HG02763 (cell line): ENCODE results near the gene FBXO21.

Source experiments
- ATAC-seq: cut with Tn5 transposase; IDR thresholded peaks from one replicate; pipeline ENCODE4 v1.9.1; 2021; ENCODE audit warnings: mild to moderate bottlenecking, moderate library complexity; ENCODE audit not compliant: unreplicated experiment

The FBXO21 gene

DNA sequence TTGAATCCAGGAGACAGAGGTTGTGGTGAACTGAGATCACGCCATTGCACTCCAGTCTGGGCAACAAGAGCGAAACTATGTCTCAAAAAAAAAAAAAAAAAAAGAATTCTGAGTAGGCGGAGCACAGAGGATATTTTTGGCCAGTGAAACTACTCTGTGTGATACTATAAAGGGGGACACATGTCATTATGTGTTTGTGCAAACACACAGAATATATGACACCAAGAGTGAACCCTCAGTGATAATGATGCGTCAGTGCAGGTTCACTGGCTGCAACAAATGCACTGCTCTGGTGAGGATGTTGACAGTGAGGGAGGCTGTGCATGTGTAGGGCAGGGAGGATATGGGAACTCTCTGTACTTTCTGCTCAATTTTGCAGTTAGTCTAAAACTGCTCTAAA is 24.2 kb downstream of the FBXO21 start:
- ATAC-seq: no peak

DNA sequence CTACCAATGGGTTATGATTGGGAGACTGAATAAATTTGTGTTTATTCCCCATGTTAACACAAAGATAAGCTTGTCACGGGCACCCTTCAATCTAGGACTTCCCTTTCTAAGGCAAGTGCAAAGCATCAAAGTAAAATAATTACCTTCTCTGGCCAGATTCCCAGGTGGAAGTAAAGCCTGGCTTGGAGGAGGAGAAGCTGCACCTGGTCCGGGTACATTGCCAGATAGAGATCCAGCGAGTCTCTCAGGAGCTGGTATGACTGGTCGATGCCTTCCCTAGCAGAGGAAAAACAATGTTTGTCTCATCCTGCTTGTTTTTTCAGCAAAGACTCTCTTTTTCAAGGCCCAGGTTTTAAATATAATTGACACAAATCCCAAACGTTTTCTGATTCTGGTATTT is 24.9 kb downstream of the FBXO21 start:
- ATAC-seq: no peak

DNA sequence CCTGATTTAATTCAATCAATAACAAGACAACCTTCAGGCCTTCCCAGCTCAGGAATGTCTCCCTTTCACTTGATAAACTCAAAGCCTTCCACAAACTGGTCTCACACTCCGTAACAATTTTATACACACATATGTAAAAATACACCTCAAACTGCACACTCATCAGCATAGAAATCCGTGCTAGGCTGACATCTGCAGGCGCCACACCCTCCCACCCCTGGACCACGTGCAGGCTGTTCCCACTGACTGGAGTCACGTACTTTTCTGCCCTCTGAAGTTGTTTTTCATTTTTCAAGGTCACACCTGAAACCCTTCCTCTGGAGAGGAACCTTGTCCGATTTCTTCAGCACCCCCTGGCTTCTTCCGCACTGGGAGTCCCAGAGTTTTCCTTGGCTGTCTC is 27.6 kb downstream of the FBXO21 start:
- no peak for ATAC-seq

DNA sequence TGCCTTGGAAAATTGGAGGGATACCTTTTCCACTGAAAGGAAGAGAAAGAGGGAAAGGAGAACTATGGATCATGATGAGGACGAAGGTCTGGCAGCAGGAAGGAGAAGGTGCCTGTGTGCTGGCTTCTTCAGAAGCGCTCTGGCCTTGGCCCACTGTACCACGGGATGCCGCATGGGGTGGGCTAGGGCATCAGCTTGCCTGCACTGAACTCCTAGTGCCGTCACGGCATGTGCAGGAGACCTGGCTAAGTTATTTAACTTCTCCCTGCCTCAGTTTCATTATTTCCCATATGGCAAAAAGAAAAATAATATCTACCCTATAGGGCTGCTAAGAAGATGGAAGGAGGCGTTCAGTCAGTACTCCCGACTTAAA is 28.1 kb downstream of the FBXO21 start:
- ATAC-seq: no peak

- ATAC-seq: no peak
Observed at GRCh38 chr12:117161460-117162166, 28.7 kb downstream of the FBXO21 start.

GRCh38 chr12:117159674-117160073 is 30.6 kb downstream of the FBXO21 start:
- ATAC-seq: no peak

- ATAC-seq: no peak
Observed at GRCh38 chr12:117158911-117159553, 31.2 kb downstream of the FBXO21 start.

GRCh38 chr12:117158096-117158495 is 32.2 kb downstream of the FBXO21 start:
- ATAC-seq: no peak

DNA sequence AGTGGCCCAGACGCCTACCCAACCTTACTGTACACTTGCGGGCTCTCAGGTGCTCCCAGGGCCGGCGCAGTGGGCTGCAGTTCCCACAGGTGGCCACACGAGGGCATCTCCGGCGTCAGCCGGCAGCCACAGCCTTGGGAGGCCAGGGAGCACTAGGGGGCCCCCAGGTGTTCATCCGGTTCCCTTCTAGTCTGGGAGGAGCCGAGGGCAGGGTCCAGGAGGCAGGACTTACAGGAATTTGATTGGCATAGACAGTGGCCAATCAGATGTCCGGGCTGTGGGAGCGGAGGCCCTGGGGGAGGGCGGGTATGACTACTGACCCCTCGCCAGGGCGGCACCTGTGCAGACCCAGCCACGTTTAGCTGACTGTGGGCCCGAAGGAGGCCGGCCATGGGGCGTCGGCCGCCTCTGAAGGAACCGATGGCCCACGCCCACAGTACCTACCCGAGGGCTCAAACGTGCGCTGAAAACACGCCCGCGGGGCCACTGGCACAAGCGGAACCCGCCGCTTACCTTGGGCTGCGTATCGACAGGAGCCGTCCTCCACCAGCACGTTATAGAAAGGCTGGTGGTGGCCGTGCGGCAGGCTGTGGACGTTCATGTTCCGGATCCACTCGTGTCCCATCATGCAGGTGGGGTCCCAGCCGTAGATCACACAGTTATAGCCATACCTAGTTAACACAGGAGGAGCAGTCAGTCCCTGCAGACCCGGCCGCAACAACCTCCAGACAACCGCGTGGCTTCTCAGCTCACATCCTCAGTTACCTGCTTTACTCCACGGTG is 34.8 kb downstream of the FBXO21 start:
- ATAC-seq: no peak

GRCh38 chr12:117152793-117153775 is 37.2 kb downstream of the FBXO21 start:
- no peak for ATAC-seq

DNA sequence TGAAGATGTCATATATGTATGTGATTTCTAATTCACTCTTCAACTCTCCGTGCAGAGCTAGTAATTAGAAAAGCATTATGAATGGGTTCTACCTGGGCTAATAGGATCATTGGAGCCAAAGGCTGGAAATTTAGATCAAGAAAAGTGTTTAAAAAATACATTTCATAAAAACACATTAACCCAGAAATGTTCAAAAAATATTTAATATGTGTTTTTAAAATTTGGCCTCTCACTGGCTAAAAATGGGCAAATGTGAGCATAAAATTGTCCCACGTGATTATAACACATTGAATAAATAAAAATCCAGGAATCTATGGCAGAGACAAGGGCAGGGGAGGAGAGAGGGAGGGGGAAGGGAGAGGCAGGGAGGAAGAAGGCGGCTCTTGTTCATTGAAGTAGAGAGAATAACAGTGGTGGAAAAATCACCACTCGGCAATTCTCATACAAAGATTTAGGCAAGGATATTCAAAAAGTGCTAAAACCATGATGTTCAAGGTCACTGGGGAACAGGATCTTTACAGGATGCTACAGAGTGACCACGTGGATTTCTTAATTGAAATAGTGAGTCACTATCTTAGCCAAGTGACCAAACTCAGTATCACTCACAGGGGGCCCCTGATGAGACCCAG is 38.8 kb downstream of the FBXO21 start:
- no peak for ATAC-seq

DNA sequence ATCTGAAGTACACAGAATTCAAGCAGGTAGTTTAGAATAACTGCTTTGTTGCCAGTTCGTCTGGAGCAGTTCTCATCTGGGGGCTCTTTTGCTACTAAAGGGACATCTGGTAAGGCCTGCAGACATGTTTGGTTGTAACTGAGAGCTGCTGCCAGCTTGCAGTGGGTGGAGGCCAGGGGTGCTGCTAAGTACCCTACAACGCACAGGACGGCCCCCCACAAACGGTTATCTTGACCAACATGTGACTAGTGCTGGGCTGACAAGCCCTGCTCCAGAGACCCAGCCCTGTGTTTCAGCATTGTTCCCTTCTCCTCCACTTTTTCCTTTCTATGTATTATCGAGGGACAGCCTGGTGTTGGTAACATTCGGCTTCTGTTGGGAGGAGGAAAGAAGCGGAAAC is 40.8 kb downstream of the FBXO21 start:
- no peak for ATAC-seq

DNA sequence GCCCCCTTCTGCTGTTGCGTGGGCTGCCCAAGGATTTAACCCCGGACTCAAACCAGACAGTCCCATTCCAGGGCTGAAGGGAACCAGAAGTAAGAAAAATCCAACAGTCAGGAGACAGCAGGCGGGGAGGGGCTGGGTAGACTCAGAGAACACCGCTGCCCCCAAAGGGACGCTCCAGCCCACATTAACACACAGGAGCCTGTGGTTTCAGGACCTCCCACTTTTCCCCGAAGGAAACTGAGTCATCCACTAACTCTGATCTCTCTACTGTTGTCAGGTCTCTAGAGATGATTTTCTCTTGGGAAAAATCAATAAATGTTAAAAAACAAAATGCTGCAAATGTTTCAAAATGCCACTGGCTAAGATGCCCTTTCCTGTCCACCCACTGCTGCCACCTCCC is 41.6 kb downstream of the FBXO21 start:
- ATAC-seq: no peak

GRCh38 chr12:117147639-117148038 is 42.6 kb downstream of the FBXO21 start:
- ATAC-seq: no peak

GRCh38 chr12:117145597-117146154 is 44.6 kb downstream of the FBXO21 start:
- no peak for ATAC-seq

GRCh38 chr12:117144599-117144998 is 45.7 kb downstream of the FBXO21 start:
- no peak for ATAC-seq

DNA sequence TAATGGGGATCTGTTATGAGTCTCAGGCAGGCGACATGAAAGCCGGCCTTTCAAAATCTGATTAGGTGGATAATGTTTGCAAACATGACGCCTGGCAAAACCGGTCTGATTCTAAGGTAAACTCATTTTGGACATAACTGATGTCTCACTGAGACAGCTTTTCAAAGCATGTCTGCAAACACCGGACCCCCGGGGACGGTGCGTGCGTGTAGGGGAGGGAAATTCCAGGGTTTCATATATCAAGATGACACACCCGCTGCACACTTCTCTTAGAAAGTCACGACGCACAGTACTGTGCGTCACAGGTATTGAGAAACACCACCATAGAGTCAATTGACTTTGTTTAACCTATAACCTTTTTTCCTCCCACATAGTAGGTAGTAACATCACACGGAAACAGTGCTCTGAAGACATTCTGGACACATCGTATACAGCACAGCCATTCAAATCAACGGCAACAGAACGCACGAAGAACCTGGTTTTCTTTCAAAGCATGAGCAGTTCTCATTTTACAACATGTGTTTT is 47.2 kb downstream of the FBXO21 start:
- no peak for ATAC-seq

DNA sequence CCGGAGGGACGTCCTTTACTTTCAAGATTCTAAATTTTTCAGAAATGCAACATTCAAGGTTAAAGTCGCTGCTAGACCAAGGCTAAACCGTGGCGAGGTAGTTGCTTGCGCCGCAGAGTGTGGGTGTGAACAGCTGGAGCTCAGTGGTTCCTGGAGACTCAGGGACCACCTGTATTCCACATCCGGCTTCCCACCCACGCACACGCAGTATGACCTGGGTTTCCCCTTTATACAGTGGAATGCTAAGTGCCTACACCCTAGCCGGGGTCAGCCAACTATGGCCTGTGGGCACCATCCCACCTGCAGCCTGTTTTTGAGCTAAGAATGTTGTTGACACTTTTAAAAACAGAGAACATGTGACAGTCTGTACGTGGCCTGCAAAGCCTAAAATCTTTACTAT is 48.2 kb downstream of the FBXO21 start:
- peak; percentile 47 for ATAC-seq

- no peak for ATAC-seq
Observed at GRCh38 chr12:117141097-117141898, 49.0 kb downstream of the FBXO21 start.
